Measurements from ENCODE around the gene TRIM66.
A peak's percentile ranks its signal among the peaks of the same experiment; 100 is the strongest.
"Not testable (repeated sequence)": the region's sequence is repeated elsewhere in the genome, so short reads cannot be mapped to it uniquely, and the experiment has no call there.

The TRIM66 gene

DNA sequence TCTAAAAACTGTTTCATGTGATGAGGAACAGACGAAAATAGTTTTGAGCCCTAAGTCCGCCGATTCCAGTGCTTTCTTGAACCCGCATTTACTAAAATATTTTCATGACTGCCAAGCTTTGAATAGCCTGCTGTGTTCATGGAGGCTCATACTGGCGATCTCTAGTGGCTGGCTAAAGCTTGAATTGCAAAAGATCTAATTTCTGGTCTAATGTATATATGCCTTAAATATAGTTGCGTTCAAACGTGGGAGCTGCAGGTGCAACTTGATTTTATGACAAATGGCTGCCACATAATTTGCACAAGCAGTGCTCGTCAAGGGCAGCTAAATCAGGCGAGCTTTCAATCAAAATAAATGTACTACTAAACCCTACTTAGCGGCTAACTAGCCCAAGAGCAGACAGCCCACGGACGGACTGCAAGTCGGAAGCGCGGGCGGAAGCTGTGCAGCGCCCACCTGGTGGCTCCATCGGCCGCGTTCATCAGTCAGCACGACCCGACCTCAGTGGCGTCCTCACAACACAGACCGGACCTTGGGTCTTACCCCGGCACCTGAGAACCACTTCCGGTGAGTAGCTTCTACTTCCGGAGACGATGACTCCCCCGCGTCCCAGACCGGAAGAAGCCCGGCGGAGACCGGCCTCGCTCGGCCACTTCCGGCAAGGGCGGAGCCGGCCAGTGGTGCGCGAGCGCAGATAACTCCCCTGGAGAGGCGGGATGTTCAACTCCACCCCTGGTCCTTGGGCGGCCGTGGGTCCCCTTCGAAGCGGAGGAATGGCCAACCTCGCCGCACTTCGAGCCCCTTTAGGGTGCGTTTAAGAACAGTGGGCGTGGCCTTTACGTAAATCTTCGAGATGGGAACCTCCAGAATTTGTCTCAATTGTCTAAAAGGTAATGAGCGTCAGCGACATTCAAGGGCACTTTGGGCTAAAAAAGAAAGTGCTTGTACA, 6.2 kb upstream of the TRIM66 start:
- peak; percentile 77 for DNase-seq

DNA sequence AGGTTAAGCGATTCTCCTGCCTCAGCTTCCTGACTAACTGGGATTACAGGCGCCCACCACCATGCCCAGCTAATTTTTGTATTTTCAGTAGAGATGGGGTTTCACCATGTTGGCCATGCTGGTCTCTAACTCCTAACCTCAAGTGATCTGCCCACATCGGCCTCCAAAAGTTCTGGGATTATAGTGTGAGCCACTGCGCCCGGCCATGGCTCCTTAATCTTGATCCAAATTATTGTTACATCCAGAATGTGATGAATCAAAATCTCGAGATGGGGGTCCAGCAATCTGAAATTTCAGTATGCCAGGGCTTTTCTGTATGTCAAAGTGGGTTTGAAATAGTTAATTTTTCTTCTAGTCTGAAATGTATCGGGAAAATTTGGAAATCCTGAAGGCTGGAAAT, 3.9 kb upstream of the TRIM66 start:
- DNase-seq, result no peak

DNA sequence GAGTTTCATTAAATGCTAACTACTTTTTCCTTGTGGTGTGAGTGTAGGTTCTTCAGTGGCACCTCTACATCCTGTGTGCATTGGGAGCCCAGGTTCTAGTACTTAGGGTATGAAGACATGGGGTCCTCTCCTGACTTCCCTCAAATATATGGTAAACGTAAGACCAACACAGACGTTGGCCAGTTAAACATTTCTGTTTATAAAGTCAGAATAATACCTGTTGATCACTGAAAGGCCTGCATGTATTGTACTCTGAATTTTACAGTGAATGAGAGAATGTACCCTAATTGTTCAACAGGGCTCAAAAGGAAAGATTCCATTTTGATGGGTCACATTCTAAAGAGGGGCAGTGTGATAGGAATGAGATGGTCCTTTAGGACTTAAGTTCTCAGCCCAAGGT, 3.4 kb upstream of the TRIM66 start:
- DNase-seq, result no peak

DNA sequence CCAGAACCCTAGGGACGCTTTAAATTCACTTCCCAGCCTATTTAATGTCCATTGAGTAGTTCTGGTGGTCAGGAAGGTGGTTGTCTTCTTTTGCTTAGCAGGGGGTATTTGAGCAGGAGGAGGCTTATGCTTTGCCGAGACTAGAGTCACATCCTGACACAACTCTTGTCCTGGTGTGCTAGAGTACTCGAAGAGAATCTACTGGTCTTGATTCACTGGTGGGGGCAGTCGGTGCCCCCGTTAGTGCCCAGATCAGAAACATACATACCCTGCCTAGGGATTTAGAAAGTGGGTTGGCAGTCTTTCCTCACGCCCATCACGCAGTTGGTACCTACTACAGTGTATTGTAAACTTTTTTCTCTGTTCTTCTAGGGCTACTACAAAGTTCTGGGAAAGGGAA, 2.8 kb upstream of the TRIM66 start:
- DNase-seq, result no peak

DNA sequence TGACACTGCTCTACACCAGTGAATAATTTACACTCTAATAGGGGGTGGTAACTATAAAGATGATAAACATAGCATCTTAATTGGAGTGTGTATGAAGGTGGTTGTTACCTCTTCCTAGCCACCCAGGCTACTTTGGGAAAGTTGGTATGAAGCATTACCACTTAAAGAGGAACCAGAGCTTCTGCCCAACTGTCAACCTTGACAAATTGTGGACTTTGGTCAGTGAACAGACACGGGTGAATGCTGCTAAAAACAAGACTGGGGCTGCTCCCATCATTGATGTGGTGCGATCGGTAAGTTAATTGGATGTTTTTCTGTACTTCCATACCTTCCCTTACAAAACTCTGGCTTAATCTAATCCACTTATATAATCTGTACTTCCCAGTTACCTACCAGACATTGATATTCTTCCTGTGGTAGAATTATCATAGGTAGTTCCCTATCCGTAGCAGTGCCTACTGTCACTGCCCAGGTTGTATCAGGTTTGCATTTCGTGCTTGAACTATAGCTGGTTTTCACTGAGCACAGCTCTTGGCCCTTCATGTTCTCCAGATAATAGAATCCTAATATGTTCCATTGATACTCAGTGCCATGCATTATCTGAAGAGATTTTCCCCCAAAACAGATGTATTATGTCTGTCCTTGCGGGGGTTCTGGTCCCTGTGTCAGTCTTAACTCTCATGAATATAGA, 2.3 kb upstream of the TRIM66 start:
- DNase-seq, result no peak

DNA sequence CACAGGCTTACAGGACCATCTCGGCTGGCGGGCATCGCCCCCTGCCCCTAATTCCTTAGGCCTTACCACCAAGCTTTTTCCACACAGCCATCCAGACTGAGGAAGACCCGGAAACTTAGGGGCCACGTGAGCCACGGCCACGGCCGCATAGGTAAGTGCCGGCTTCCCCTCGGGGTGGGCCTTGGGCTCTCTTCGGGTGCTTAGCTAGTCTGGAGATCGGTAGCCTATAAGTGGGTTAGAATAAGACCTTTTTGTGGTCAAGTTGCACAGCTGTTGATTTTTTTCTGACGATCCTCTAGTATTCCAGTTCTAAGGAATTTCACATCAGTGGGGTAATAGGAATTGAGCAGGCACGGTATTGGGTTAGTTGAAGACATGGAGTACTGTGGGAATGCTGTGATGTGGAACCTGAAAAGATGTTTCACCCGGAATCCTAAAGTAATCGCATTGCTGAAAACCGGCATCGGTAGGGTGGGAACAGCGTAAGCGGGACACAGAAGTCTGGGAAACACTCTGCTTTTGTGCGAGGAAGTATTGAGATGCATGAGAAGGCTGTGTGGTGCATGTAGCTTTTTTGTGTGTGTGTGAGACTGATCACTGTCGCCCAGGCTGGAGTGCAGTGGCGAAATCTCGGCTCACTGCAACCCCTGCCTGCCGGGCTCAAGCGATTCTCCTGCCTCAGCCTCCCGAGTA, 796 bp upstream of the TRIM66 start:
- DNase-seq, result no peak

DNA sequence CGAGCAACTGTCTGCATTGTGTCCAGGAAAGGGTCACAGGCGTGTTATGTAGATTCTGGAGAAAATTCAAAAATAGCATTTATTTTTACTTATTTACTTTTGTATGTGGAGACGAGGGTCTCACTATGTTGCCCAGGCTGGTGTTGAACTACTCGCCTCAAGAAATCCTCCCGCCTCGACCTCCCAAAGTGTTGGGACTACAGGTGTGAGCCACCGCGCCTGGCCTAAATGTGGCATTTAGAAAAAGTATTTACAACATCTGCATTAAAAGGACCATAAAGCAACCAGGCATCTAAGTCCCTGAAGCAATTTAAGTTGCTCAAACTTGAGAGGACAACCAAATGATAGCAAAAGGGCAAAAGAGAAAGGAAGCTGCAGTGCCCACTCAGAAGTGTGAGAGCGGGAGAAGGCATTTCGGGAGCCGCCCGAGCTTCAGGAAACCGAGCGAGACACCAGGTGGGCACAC, 595 bp downstream of the TRIM66 start:
- no peak for DNase-seq

DNA sequence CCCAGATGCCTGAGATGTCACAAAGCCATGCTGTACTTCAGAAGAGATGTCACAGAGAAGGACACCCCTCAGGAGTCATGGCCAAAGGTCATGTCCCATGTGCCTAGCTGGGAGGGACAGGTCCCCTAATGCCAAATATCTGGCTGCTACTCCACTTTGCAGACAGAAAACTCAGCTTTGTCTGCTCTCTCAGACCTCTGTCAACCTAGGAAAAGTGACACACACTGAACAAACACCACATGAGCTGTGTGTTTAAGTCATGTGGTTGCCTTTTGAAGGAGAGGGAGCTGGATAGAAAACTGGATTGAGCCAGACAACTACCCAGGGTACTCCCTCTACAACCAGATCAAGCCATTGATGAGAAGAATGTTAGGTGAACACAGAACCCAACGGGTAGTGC, 3.5 kb downstream of the TRIM66 start:
- DNase-seq, result no peak

DNA sequence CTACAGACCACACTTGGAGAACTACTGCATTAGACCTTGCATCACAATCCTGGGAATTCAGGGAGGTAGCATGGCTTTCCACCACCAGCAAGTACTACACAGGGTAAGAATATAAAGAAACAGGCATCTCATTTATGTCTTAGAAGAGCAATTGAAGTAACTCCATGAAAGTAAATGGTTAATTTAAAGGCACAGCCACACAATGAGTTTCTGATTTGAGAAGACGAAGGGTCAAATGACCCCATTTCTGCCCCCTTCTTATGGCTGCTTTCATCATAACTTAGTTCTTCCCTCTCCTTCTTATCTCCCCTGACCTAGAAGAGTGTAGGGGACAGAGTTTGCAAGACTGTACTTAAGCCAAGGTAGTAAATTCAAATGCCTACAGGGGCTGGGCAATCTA, 6.0 kb downstream of the TRIM66 start:
- no peak for DNase-seq

DNA sequence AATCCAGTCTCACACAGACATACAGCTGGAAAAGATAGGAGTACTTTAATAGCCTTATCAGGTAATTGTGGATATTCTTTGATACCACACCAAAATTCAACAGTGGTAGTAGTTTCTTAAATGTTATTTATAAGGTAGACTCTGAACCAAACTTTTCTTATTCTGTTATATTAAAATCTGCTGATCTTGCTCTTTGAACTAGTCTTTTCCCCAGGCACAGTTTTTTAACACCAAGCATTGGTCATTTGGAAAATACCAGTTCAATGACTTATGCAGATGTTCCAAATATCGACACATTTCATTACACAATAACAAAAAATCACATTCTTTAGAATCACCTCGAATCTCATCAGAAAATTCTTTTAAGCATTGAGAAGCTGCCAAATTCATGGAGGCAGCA, 7.6 kb downstream of the TRIM66 start:
- no peak for DNase-seq

DNA sequence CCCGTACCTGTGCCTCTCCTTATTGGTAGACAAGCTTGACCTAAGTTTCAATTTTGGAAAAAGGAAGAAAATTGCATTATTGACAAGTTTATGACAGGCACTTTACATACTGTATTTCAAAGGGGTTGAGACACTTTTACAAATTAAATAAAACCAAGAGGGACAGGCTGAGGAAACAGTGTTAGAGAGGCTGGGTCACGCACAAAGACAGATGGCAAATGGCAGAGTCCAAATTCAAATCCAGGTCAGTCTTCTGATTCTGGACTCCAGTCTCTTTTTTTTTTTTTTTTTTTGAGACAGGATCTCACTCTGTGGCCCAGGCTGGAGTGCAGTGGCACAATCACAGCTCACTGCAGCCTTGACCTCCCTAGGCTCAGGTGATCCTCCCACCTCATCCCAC, 10.1 kb downstream of the TRIM66 start:
- no peak for DNase-seq

DNA sequence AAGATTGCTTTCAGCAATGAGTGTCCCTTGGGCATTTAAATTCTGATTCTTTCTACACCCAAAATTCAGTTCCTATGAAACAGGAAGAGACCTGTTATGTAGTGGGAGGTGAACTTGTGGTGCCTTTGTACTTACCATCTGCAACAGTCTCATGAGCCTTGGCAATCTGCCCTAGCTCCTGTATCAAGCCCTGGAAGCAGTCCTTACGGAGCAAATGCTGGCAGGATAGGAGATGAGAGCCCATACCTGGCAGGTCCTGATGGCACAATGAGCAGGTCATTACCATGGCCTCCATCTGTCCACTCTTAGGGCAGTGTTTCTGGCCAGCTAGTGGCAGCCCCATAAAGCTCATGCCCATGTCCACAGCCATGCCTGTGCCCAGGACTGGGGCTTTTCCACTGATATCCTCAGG, 10.8 kb downstream of the TRIM66 start:
- peak; percentile 57 for DNase-seq

DNA sequence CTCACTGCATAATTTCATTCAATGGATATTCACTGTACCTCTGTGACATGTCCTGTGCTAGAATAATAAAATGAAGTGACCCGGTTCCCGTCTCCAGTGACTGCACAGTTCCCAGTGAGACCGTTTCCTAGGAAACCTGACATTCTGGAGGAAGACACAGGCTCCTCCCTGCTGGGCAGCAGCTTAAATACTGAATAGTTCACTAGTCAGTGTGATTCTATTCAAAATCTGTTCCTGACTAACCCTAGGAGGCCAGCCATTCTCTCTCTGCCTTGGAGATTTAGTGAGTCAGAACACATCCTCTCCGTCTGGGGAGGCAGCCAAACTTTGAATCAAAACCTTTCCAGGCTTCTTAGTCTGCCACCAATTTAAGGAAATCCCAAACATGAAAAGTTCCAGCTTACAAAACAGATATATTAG, 11.3 kb downstream of the TRIM66 start:
- DNase-seq, result no peak

DNA sequence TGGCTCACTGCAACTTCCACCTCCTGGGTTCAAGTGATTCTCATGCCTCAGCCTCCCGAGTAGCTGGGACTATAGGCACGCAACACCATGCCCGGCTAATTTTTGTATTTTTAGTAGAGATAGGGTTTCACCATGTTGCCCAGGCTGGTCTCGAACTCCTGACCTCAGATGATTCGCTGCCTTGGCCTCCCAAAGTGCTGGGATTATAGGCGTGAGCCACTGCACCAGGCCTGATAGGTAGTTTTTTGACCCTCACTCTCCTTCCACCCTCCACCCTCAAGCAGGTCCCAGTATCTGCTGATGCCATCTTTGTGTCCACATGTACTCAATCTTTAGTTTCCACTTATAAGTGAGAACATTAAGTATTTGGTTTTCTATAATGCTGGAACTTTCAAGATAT, 12.4 kb downstream of the TRIM66 start:
- not testable (repeated sequence) for DNase-seq

DNA sequence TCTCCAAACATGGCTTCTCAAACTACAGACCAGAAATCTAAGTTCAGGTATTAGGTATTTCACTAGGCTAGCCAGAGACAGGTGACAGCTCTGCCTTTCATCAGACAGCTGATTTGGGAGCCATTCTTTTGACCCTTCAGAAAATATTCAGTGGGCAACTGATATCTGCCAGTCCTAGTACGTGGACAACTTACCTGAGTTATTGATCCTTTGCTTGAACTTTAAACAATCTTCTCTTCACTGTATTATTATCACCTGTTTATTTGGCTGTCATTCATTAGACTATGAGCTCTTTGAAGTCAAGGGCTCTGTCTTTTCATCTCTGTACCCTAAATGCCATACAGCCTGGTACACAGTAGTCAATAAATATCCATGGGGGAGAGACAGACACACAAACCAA, 17.2 kb downstream of the TRIM66 start:
- DNase-seq, result no peak

DNA sequence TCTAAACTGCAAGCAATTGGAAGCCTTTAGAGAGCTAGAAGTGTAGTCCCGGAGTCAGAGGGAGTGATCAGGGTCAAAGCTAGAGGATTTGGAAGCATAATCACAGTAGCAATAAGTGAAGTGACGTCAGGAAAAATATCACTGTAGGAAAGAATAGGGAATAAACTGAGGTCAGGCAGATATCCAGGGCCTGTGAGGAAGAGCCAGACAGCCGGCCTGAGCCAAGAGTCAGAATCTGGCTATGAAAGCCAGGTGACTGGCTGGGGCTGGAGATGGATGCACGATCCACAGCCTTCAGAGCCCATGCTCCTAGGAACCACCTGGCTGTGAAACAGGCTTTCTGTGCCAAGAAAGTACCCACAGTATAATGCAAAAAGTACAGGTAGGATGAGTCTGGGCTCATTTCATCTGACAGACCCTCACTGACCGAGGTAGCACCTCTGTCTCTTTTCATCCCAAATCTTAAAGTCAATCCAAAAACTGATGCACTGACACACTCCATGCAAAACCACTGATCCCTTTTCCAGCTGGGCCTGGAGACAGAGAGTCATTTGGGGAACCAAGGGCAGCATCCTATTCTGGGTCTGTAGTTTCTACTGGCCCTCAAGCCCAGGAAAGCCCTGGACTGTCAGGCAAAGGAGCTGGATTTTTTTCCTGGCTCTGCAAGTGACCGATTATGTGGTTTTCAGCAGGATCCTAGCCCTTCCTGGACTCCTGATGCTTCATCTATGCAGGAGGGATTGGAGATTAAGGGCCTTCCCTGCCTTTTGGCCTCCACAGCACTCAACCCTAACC, 21.3 kb downstream of the TRIM66 start:
- DNase-seq, result no peak

DNA sequence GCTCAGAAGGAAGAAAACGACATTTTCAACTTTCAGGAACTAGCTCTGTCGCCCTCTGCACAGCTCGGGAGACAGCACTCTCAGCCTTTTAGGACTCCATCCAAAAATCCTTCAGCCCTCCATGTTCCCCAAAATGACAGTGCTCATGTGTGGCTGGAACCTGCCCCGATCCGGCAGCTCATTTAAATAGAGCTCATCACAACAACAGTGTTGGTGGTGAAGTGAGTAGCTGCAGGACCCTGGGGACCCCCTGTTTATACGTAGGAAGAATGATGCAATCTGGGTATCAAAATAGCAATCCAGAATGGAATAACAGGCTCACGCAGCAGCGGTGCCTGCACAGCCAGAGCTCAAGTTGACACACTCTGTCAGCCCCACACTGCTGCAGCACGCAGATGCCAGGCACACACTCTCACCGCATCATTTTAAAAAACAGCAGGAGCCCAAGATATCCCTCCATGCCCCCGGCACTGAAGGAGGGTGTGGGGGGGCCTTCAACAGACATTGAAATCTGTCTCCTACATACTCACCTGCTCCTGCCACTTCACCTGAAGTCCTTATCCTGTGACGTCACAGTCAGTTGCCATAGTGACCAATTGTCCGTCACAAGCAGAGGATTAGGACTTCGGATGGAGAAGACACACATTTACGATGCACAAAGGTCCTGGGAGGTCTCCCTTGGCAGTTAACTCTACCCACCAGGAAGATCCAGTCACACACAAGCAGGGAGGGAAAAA, 24.0 kb downstream of the TRIM66 start:
- no peak for DNase-seq

DNA sequence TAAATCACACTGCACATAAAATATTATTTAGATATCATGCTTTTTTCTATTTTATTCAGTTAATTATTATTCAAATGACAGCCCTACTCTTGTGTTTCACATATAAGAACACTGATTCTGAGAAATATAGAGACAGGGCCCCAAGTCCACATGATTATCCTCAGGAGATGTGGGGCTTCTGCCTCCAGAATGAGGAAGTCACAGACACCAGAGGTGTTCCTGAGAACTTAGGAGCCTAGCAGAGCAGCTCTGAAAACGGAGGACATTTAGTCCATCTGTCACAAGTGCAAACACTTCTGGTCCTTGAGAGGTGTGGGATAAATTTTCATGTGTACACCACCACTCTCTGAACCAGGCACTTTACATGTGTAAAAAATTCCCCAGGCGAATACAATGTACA, 26.2 kb downstream of the TRIM66 start:
- no peak for DNase-seq

DNA sequence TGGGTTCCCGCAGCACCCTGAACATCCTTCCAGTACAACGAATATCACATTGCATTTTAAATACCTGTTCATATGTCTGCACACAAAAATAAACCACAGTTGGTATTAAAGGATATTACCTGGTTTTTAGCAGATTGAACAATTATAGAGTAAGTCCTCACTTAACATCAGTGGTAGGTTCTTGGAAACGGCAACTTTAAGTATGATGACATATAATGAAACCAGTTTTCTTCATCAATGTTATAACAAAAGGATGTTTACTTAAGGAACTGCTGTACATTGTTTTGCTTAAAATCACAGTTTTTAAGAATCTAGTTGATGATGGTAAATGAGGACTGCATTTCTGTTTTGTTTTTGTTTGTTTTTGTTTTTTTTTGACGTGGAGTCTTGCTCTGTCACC, 28.0 kb downstream of the TRIM66 start:
- no peak for DNase-seq

DNA sequence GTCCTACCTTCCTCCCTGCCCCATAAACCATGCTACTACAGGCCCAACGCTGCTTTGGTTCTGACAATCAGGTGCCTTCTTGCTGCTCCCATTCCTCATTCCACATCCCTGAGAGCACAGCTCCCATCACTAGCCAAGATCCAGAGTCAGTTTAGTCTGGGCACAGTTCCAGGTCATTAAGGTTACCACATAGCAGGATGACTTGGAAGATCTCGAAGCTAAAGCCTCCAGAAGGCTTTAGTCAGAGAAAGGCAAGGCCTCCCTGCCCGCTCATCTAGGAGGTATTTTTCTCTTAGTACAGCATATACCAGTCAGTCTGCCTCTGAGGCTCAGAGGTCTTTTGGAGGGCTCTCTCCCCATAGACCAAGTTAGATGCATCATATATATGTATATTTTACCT, 30.3 kb downstream of the TRIM66 start:
- DNase-seq, result no peak

DNA sequence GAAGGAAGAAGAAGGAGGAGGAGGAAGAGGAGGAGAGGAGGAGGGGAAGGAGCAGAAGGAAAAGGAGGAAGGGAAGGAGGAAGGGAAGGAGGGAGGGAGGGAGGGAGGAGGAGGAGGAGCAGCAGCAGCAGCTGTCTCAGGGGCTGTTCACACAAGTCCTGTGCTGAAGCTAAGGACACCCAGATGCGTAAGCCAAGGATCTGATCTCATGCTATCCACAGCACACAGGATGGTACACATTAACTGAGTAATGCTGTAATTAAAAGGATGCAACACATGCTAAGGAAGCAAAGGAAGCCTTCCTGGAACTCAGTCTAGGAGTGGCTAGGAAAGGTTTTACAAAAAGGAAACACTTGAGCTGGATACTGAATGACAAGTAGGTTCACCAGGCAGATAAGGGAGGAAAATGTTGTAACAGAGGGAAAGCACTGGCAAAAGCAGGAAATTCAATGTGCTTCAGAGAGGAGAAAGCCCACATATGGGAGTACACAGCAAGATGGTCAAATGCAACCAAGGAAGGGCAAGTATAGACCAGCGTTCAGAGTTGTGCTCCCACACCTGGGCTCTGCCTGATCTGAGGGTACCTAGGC, 32.0 kb downstream of the TRIM66 start:
- no peak for DNase-seq

DNA sequence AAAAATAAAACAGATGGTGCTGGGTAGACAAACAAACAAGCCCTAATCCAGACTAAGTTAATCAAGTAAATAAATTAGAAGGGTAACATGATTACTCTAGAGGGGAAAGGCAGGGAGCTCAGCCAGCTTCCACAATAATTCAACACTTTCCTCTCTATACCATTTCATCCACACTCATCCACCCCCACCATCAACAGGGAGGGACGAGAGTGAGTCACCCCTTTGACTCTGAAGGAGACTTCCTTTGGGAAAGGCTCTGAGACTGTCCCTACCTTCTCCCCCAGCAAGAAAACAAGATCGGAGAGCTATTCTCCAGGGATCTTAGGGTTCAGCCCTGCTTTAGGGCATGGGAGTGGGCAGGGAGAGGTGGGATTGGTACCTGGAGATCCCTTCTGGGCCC, 33.1 kb downstream of the TRIM66 start:
- DNase-seq, result no peak
